ENCODE data around the gene DLST.

- TF ChIP-seq CTCF (IDR thresholded peaks at IDR 0.05) (peak in 1 of 6 experiments; percentile 16), POLR2A (IDR thresholded peaks at IDR 0.05) (peak in 1 of 2 donors; percentile 77)
Observed at GRCh38 chr14:74881431-74882102, at the start of gene DLST.

Measured in adrenal gland (tissue), 5 donors.